ENCODE results near the gene OSBPL6.

OSBPL6 gene

DNA sequence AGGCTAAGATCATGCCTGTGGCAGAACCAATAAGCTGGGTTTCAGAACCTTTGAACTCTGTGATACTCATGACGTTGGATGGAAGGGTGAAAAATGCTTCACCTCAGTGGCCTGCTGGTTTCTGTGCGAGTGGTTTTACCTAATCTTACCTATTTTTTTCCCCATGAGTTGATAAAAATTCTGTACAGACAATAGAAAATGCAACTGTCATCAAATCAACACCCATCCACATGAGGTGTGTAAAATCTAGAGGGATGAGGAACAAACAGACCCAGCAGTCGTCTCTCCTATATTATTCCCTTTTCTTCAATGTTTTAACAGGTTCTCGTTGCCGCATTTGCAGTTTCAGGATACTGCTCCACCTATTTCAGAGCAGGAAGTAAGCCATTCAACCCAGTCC lies 189.4 kb downstream of the OSBPL6 start:
- DNase-seq, result no peak
- TF ChIP-seq, protein P1, sequence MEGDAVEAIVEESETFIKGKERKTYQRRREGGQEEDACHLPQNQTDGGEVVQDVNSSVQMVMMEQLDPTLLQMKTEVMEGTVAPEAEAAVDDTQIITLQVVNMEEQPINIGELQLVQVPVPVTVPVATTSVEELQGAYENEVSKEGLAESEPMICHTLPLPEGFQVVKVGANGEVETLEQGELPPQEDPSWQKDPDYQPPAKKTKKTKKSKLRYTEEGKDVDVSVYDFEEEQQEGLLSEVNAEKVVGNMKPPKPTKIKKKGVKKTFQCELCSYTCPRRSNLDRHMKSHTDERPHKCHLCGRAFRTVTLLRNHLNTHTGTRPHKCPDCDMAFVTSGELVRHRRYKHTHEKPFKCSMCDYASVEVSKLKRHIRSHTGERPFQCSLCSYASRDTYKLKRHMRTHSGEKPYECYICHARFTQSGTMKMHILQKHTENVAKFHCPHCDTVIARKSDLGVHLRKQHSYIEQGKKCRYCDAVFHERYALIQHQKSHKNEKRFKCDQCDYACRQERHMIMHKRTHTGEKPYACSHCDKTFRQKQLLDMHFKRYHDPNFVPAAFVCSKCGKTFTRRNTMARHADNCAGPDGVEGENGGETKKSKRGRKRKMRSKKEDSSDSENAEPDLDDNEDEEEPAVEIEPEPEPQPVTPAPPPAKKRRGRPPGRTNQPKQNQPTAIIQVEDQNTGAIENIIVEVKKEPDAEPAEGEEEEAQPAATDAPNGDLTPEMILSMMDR (IDR thresholded peaks at IDR 0.05; ENCODE audit: borderline replicate concordance, extremely low read depth, low read length, poor library complexity, severe bottlenecking), result no peak
- TF ChIP-seq EZH2 (IDR thresholded peaks at IDR 0.05; ENCODE audit: borderline replicate concordance, low read depth, low read length, severe bottlenecking), result no peak
- Histone ChIP-seq H3K36me3 (ENCODE audit: insufficient read depth, low read length) (no peaks in the 10 kb centered on the region), H3K4me2 (ENCODE audit: insufficient read depth, low read length) (no peak overlapping the region), H3K27me3 (ENCODE audit: insufficient read depth, low read length, poor library complexity) (peaks cover 11% of the 10 kb centered on the region), H3K27ac (ENCODE audit: low read length) (no peak overlapping the region), H3K4me3 (ENCODE audit: low read depth in 1 of 2, low read length in 2 of 2) (no peak overlapping the region), H3K79me2 (ENCODE audit: insufficient read depth, low read length) (no peaks in the 10 kb centered on the region), H3K9me3 (ENCODE audit: insufficient read depth, low read length, severe bottlenecking) (no peaks in the 10 kb centered on the region), H3K4me1 (ENCODE audit: insufficient read depth, low read length) (no peaks in the 10 kb centered on the region), H2AFZ (ENCODE audit: low read depth, low read length) (no peak overlapping the region), H4K20me1 (ENCODE audit: insufficient read depth, low read length) (no peaks in the 10 kb centered on the region), H3K9ac (ENCODE audit: low read depth, low read length) (no peak overlapping the region)
- no peak for ATAC-seq (ENCODE audit: insufficient read depth, low read depth)

DNA sequence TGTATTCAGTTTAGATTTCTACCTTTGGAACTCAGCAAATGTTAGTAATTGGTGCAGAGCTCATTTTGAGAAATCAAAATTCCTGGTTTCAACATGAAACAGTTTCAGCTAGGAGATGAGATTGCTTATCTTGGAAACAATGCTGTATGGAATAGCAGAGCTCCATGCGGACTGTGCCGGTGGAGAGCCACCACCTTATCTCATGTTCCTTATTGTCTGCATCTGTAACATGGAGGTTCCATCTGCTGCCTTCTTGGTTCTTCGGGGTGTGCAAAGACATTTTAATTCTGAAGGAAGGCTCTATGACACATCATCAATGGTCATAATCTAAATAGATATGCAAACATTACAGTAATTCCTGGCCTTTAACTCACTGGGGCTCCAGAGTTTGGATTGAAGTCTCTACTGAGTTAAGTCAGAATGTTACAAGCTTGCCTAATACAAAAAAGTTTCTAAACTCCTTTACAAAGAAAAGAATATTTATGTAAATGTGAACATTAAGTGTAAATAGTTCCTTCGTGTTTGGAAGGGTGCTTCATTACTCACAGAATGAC lies 191.4 kb downstream of the OSBPL6 start:
- H3K9me3 ChIP-seq (ENCODE audit: insufficient read depth, low read length, severe bottlenecking), result no peaks in the 10 kb centered on the region
- H3K4me3 ChIP-seq (ENCODE audit: low read depth in 1 of 2, low read length in 2 of 2), result no peak overlapping the region
- no peak for ATAC-seq (ENCODE audit: insufficient read depth, low read depth)
- peaks cover 6% of the 10 kb centered on the region for H3K27me3 ChIP-seq (ENCODE audit: insufficient read depth, low read length, poor library complexity)
- H3K27ac ChIP-seq (ENCODE audit: low read length), result no peak overlapping the region
- H3K4me2 ChIP-seq (ENCODE audit: insufficient read depth, low read length), result no peak overlapping the region
- TF ChIP-seq, protein P1 (IDR thresholded peaks at IDR 0.05; ENCODE audit: borderline replicate concordance, extremely low read depth, low read length, poor library complexity, severe bottlenecking), result no peak
- no peak for TF ChIP-seq EZH2 (IDR thresholded peaks at IDR 0.05; ENCODE audit: borderline replicate concordance, low read depth, low read length, severe bottlenecking)
- H4K20me1 ChIP-seq (ENCODE audit: insufficient read depth, low read length), result no peaks in the 10 kb centered on the region
- no peaks in the 10 kb centered on the region for H3K79me2 ChIP-seq (ENCODE audit: insufficient read depth, low read length)
- no peaks in the 10 kb centered on the region for H3K4me1 ChIP-seq (ENCODE audit: insufficient read depth, low read length)
- no peak overlapping the region for H2AFZ ChIP-seq (ENCODE audit: low read depth, low read length)
- H3K9ac ChIP-seq (ENCODE audit: low read depth, low read length), result no peak overlapping the region
- no peak for DNase-seq
- no peaks in the 10 kb centered on the region for H3K36me3 ChIP-seq (ENCODE audit: insufficient read depth, low read length)

DNA sequence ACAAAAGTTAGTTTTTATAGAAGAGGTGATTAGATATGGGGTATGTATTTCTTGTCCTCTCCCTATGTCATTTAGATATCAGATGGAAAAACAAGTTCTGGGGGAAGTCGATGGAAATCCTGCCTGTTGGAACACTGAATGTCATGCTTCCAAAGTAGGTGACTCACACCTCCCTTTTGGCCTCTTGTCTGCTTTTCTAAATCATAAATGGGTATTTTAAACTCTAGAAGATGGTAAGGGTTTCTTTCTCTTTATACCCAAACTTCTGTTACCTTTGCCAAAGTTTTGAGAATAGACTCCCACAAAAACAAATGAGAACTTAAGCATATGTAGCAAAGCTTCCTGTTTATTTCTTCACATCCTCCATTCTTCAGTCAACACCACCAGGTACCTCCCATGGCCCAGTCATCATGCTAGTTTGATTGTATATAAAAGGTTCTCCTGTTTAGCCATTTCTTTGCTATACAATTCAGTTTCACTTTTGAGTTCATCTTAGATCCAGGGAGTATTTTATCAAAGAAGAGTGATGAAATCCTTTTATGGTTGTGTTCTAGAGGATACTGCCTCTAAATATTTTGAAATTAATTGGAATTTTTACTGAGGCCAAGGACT lies 192.8 kb downstream of the OSBPL6 start:
- DNase-seq, result no peak
- peak; percentile 55; the same call in 2 of the 3 replicates for ATAC-seq (ENCODE audit: insufficient read depth, low read depth)
- no peak overlapping the region for H3K9ac ChIP-seq (ENCODE audit: low read depth, low read length)
- no peak overlapping the region for H3K4me2 ChIP-seq (ENCODE audit: insufficient read depth, low read length)
- no peaks in the 10 kb centered on the region for H3K9me3 ChIP-seq (ENCODE audit: insufficient read depth, low read length, severe bottlenecking)
- TF ChIP-seq EZH2 (IDR thresholded peaks at IDR 0.05; ENCODE audit: borderline replicate concordance, low read depth, low read length, severe bottlenecking), result no peak
- TF ChIP-seq, protein P1 (IDR thresholded peaks at IDR 0.05; ENCODE audit: borderline replicate concordance, extremely low read depth, low read length, poor library complexity, severe bottlenecking), result no peak
- no peak overlapping the region for H2AFZ ChIP-seq (ENCODE audit: low read depth, low read length)
- H3K4me3 ChIP-seq (ENCODE audit: low read depth in 1 of 2, low read length in 2 of 2), result no peak overlapping the region
- no peaks in the 10 kb centered on the region for H4K20me1 ChIP-seq (ENCODE audit: insufficient read depth, low read length)
- no peaks in the 10 kb centered on the region for H3K79me2 ChIP-seq (ENCODE audit: insufficient read depth, low read length)
- no peaks in the 10 kb centered on the region for H3K36me3 ChIP-seq (ENCODE audit: insufficient read depth, low read length)
- H3K27ac ChIP-seq (ENCODE audit: low read length), result no peak overlapping the region
- peaks cover 10% of the 10 kb centered on the region for H3K27me3 ChIP-seq (ENCODE audit: insufficient read depth, low read length, poor library complexity)
- no peaks in the 10 kb centered on the region for H3K4me1 ChIP-seq (ENCODE audit: insufficient read depth, low read length)
